GM08714 (cell line): ENCODE measurements around the gene GDF10.

Experiments used
- H3K4me3 ChIP-seq: fragments of 200-500 bp; sonication (Bioruptor generic); 2 replicates; pipeline ENCODE4 v1.5.1; 2014; ENCODE audit warnings: mild to moderate bottlenecking, low read length, inconsistent platforms
- ZNF274 ChIP-seq: IDR thresholded peaks from 2 replicates; pipeline ENCODE4 v1.6.1; 2012; ENCODE audit warnings: mild to moderate bottlenecking, low read depth, low read length

Gene GDF10

GRCh38 chr10:47333532-47333931 lies 33.5 kb downstream of the GDF10 start:
- no peak for TF ChIP-seq ZNF274
- H3K4me3 ChIP-seq: no peak overlapping the region

- H3K4me3 ChIP-seq: no peak overlapping the region
- TF ChIP-seq ZNF274: no peak
These were observed 34.7 kb downstream of the GDF10 start for GRCh38 chr10:47334466-47335295.

- no peak for TF ChIP-seq ZNF274
- no peak overlapping the region for H3K4me3 ChIP-seq
These were observed 35.9 kb downstream of the GDF10 start for GRCh38 chr10:47335906-47336305.

- H3K4me3 ChIP-seq: no peak overlapping the region
- TF ChIP-seq ZNF274: no peak
These were observed 36.6 kb downstream of the GDF10 start for GRCh38 chr10:47336387-47337134.

GRCh38 chr10:47337310-47337709 lies 37.3 kb downstream of the GDF10 start:
- H3K4me3 ChIP-seq: no peak overlapping the region
- no peak for TF ChIP-seq ZNF274

- TF ChIP-seq ZNF274: no peak
- no peak overlapping the region for H3K4me3 ChIP-seq
These were observed 39.3 kb downstream of the GDF10 start for GRCh38 chr10:47339186-47339735.

- TF ChIP-seq ZNF274: no peak
- H3K4me3 ChIP-seq: no peak overlapping the region
These were observed 40.0 kb downstream of the GDF10 start for GRCh38 chr10:47339759-47340607.

GRCh38 chr10:47340608-47341170 lies 40.7 kb downstream of the GDF10 start:
- no peak for TF ChIP-seq ZNF274

GRCh38 chr10:47344996-47345870 lies 45.2 kb downstream of the GDF10 start:
- TF ChIP-seq ZNF274: no peak
- H3K4me3 ChIP-seq: no peak overlapping the region

More at GRCh38 chr10:47340608-47341170, 40.7 kb downstream of the GDF10 start:
- no peak overlapping the region for H3K4me3 ChIP-seq

- H3K4me3 ChIP-seq: no peak overlapping the region
- no peak for TF ChIP-seq ZNF274
These were observed 46.7 kb downstream of the GDF10 start for GRCh38 chr10:47346581-47347302.

GRCh38 chr10:47347303-47347675 lies 47.3 kb downstream of the GDF10 start:
- no peak overlapping the region for H3K4me3 ChIP-seq
- TF ChIP-seq ZNF274: no peak

- no peak within 1 kb of the TSS for H3K4me3 ChIP-seq
- no peak for TF ChIP-seq ZNF274
These were observed 48.2 kb downstream of the GDF10 start, which contains the start of gene RBP3 for GRCh38 chr10:47348138-47348651. TSS of gene RBP3 (plus strand) at chr10:47348363. CDS start at chr10:47348485, 122 bp downstream.
